Measurements from ENCODE around the gene GFAP.
A peak's percentile ranks its signal among the peaks of the same experiment; 100 is the strongest.

GFAP gene

GRCh38 chr17:44931376-44931775, 16.1 kb upstream of the GFAP start:
- no peak for DNase-seq (ENCODE audit: low spot score)

GRCh38 chr17:44930667-44931066, 15.4 kb upstream of the GFAP start:
- DNase-seq (ENCODE audit: low spot score): no peak

DNA sequence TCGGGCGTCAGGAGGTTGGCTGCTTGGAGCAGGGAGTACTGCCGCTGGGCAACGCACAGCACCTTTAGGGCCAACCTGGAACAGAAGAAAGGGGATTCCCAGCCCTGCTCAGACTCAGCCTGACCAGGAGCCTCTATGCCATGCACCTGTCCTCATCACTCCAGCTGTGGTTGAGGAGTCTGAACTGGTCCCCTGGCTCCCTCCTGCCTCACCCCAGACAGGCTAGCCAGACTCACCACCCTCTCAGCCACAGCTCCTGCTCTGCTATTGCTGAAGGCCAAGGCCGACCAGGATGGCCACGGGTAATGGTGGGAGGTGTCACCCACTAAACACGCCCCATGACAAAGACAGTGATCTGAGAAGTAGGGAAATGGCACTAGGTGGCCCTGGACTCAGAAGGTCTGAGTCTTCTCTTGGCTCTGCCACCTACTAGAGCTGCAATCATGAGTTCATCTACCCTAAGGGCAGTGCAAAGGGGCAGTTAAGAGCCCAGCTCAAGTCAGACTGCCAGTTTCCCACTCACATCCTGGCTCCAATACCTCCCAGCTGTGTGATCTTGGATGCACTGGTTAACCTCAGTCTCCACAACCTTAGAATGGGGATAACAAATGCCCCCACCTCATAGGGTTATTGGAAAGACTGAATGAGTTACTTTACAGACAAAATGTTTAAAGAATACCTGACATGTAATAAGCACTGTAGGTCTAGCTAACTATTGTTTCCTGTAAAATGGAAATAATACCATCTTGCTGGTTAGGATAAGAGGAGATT, 13.8 kb upstream of the GFAP start:
- DNase-seq (ENCODE audit: low spot score): no peak

GRCh38 chr17:44928136-44928535, 12.8 kb upstream of the GFAP start:
- no peak for DNase-seq (ENCODE audit: low spot score)

GRCh38 chr17:44927696-44928095, 12.4 kb upstream of the GFAP start:
- no peak for DNase-seq (ENCODE audit: low spot score)

GRCh38 chr17:44926821-44927525, 11.7 kb upstream of the GFAP start:
- no peak for DNase-seq (ENCODE audit: low spot score)

DNA sequence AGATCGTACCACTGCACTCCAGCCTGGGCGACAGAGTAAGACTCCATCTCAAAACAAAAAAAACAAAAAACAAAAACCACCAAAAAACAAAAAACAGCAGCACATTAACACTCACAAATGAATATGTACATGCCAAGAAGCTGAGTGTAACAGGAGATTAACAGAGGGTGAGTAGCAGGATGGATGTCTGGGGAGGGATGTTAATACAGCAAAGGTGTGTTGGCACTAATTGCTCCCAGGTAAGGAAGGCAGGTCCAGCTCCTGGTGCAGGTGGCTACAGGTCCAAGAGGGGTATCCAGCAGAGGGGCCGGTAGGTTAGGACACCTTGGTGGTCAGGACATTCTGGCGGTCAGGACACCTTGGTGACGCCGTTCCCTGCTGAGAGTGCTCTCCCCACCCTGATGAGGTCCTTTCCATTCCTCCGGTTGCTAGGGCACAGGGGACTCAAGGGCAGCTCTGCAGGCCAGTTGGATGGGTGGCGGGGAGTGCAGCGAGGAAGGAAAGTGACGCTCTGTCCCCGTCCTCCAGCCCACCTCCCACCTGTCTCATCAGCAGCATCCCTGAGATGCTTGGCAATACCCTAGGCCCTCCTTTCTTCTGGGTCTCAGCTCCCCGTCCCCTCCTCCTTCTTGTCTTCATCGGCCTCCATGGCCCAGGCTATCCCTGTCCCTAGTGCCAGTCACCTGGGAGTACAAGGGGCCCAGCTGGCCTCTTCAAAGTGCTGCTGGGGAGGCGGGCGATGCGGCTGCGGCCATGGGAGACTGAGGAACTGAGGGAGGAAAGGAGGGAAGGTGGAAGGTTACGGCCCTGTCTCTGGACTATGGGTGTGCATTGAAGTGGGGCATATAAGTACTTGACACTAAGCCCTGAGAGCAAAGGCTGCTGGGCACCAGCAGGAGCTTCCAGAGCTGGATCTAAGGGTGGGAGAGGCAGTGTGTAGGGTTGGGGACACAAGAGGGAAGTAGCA, 10.7 kb upstream of the GFAP start:
- no peak for DNase-seq (ENCODE audit: low spot score)

GRCh38 chr17:44924107-44924544, 8.8 kb upstream of the GFAP start:
- DNase-seq (ENCODE audit: low spot score): no peak

- no peak for DNase-seq (ENCODE audit: low spot score)
Observed at GRCh38 chr17:44922746-44923470, 7.6 kb upstream of the GFAP start.

DNA sequence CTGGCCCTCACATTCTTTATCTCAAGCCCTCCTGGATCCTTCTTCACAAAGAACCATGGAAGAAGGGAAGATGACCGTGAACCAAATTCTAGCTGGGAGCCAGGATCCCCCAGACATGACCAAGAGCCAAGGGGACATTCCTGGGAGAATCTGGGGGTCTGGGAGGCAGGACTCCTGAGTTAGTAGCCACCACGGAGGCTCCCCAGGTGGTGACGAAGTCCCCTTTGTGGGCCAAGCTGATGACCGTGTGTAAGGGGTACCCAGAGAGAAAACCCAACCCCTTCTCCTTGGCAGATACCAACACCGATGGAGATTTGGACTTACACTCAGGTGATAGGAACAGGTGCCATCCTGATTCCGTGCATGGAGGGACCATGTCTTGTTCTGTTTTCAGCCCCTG, 6.8 kb upstream of the GFAP start:
- no peak for DNase-seq (ENCODE audit: low spot score)

- DNase-seq (ENCODE audit: low spot score): no peak
Observed at GRCh38 chr17:44921122-44921882, 6.0 kb upstream of the GFAP start.

DNA sequence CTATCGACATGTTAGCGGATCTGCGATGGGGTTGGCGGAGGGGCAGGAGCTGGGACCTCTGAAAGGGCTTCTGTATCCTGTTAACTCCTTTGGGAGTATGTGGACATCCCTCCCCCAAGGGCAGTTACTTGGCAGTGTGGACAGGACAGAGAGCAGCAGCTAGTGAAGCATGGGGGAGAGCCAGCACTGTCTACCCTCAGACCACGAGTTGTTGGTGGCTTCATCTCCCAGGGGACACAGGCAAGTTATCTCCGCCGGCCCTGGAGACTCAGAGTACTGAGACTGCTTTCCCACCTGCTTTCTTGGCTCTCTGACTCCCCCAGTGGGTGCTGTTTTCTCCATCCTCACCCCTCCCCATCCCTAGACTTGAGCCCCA, 5.3 kb upstream of the GFAP start:
- DNase-seq (ENCODE audit: low spot score): no peak

DNA sequence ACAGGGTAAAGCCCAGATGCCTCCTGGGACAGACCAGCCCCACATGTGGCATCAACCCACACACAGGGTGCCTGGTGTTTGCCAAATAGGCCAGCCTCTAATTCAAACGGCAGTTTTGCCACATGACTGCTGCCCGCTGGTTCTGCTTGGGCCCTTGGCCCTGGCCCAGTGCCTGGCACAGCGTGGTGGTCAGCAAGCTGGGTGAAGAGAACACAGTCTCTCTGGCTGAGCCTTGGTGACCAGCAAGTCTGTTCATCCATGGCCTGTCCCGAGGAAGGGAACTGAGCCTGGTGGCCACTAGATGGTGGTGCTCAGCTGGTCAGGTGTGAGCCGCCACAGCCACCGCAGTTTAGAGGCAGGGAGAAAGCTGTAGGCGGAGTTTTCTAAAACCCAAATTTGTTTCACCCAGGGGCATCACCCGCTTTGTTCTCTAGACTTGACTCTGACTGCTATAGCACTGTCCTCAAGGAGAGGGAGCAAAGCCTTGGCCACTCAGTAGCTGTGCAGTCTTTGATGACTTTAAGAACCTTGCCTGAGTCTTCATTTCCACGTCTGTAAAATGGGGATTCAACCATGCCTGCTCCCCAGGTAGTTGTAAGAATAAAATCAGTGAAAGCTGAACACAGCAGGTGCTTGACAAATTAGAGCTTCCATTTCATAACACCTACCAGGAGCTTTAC, 4.7 kb upstream of the GFAP start:
- DNase-seq (ENCODE audit: low spot score): peak; percentile 96

GRCh38 chr17:44919411-44919810, 4.1 kb upstream of the GFAP start:
- no peak for DNase-seq (ENCODE audit: low spot score)

- no peak for DNase-seq (ENCODE audit: low spot score)
Observed at GRCh38 chr17:44918006-44918405, 2.7 kb upstream of the GFAP start.

DNA sequence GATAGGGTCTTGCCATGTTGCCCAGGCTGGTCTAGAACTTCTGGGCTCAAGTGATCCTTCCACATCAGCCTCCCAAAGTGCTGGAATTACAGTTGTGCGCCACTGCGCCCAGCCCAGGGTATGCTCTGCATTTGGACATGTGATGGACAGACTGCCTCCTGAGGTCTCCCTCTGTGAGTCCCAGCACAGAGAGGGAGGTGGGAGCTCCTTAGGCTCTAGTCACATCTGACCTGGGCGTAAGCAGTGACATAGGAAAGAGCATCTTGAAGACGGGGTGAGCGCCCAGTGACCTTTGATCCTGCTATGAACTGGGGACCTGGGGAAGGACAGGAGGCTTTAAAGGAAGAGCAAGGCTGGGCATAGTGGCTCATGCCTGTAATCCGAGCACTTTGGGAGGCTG, 2.2 kb upstream of the GFAP start:
- DNase-seq (ENCODE audit: low spot score): no peak

DNA sequence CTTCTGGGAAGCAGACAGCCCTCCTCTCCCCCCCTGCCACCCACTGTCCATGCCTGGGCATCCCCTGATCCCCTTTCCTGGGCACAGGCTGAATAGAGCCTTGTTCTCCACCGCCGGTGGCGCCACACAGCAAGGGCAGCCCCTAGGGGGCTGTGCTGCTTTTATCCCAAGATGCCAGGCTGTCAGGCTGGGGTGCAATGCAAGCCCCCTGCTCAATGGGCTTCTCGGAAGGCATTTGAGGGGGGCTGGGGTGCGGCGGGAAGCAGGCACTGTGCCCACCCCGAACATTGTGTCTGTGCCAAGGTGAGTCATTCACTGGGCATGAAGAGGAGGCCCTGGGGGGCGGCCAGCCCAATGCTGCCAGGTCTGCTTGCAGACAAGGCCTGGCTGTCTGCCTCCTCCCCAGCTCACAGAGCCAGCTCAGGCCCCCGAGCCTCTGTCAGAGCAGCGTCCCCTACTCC, 1.5 kb upstream of the GFAP start:
- DNase-seq (ENCODE audit: low spot score): no peak

DNA sequence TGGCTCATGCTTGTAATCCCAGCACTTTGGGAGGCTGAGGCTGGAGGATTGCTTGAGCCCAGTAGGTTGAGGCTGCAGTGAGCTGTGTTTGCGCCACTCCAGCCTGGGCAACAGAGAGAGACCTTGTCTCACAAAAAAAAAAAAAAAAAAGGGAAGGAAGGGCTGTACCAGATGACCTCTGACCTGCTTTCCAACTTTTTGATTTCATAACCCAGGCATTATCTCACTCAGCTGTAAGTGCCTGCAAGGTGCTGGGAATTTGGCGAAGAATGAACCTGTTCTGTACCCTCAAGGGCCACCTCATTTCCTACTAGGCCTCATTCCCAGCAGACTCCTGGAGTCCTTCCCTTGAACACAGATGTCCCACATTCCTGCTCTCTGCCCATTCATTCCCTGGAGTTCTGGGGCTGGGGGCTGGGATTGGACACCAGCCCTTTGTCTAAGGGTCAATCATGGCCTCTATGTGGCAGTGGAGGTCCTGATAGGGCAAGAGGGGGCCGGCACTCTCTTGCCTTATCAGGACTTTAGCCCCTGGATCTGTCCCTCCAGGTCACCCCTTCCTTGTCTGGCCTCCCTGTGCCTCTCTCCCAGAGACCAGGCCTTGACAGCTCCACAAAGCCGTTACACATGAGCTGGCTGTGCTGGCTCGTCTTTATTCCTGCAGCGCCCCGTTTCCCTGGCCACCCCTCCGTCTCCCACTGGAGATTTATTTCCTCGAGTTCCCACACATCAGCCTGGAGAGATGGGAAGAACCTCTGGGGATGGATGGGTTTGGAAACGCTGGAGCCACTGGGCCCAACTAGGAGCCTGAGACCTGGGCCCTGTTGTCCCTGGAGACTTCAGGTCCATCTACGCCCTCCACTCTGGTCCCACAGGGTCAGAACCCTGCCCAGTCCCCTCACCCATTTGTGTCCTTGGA, 821 bp upstream of the GFAP start:
- no peak for DNase-seq (ENCODE audit: low spot score)

DNA sequence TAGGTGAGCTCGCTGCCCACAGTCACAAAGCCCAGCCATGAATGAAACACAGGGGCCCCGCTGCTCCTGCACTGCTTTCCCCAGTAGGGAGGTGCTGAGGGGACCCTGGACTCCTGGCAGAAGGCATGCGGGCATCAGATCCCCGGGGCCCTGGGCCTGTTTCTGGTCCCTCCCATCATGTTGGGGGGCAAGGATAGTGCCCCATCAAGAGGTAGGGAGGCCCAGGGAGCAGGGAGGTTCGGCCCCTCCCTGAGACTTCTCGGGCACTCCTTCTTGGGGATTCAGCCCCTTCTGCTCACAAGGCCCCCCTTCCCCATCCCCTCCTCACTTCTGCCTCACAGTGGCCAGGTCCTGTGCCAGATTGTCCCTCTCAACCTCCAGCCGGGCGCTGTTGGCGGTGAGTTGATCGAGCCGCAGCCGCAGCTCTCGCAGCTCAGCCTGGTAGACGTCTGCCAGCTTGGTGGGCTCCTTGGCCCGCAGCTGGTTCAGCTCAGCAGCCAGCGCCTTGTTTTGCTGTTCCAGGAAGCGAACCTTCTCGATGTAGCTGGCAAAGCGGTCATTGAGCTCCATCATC, 515 bp downstream of the GFAP start:
- no peak for DNase-seq (ENCODE audit: low spot score)
